Karpas-422 (cell line): ENCODE measurements around the gene HYAL3. TPM values are rescaled to one million over a fixed set of nuclear protein-coding genes. Genes with fewer than 3 reads are reported as not detected.
A peak's percentile ranks its signal among the peaks of the same experiment; 100 is the strongest.

ENCODE experiments used
- DNase-seq: peaks from one replicate; pipeline ENCODE4 v3.0.0-alpha.2; 2015
- H2AFZ ChIP-seq: fragments of 200-600 bp; sonication (generic); 2 replicates; pipeline ENCODE4 v1.6.1; 2014; ENCODE audit warnings: antibody characterized with exemption, low read length, mixed read lengths
- H3K27ac ChIP-seq: fragments of 200-600 bp; sonication (generic); 2 replicates; pipeline ENCODE4 v1.5.1; 2014; ENCODE audit warnings: mild to moderate bottlenecking, low read length, moderate library complexity
- H3K27me3 ChIP-seq: fragments of 200-600 bp; sonication (generic); 2 replicates; pipeline ENCODE4 v1.6.1; 2014; ENCODE audit warnings: low read length, mixed read lengths
- H3K36me3 ChIP-seq: fragments of 200-600 bp; sonication (generic); 2 replicates; pipeline ENCODE4 v1.6.1; 2014; ENCODE audit warnings: low read length, mixed read lengths; ENCODE audit not compliant: insufficient read depth
- H3K4me1 ChIP-seq: fragments of 200-600 bp; sonication (generic); 2 replicates; pipeline ENCODE4 v1.6.1; 2014; ENCODE audit warnings: mild to moderate bottlenecking, low read length, mixed read lengths
- H3K4me2 ChIP-seq: fragments of 200-600 bp; sonication (generic); 2 replicates; pipeline ENCODE4 v1.6.1; 2014; ENCODE audit warnings: low read length, low read depth, mild to moderate bottlenecking; ENCODE audit not compliant: poor library complexity, severe bottlenecking
- H3K4me3 ChIP-seq: fragments of 200-600 bp; sonication (generic); 2 replicates; pipeline ENCODE4 v1.5.1; 2014; ENCODE audit warnings: mild to moderate bottlenecking, antibody characterized with exemption, low read length, mixed read lengths
- H3K79me2 ChIP-seq: fragments of 200-600 bp; sonication (generic); 2 replicates; pipeline ENCODE4 v1.6.1; 2014; ENCODE audit warnings: mild to moderate bottlenecking, low read length, mixed read lengths
- H3K9ac ChIP-seq: fragments of 200-600 bp; sonication (generic); 2 replicates; pipeline ENCODE4 v1.6.0; 2014; ENCODE audit warnings: low read length
- H3K9me2 ChIP-seq: fragments of 200-600 bp; sonication (generic), shearing (Covaris generic); replicated peaks from 2 replicates; pipeline ENCODE4 v1.6.0; 2014; ENCODE audit warnings: mild to moderate bottlenecking, low read length, moderate library complexity; ENCODE audit not compliant: insufficient read depth
- H3K9me3 ChIP-seq: fragments of 300-700, 200-600 bp; sonication (generic); 2 replicates; pipeline ENCODE4 v1.6.1; 2014; ENCODE audit warnings: low read length, mixed read lengths
- H4K20me1 ChIP-seq: fragments of 200-600 bp; sonication (generic); 2 replicates; pipeline ENCODE4 v1.6.1; 2014; ENCODE audit warnings: mild to moderate bottlenecking, antibody characterized with exemption, low read length, low read depth; ENCODE audit not compliant: insufficient read depth
- total RNA-seq: library from RNA; depleted of rRNA; stranded (reverse); fragments of >200 nt; shearing (Covaris generic); gene quantifications from 2 replicates; pipeline ENCODE4 v1.2.3, GENCODE V29; 2014; ENCODE audit warnings: low replicate concordance

The HYAL3 gene
- total RNA-seq, 1 experiment from 2014 or later: 9.3 TPM

GRCh38 chr3:50300681-50301254 is 1.6 kb upstream of the HYAL3 start:
- H3K9me3 ChIP-seq: no peaks in the 10 kb centered on the region
- H3K4me1 ChIP-seq: peaks cover 21% of the 10 kb centered on the region
- H3K9ac ChIP-seq: peak overlapping the region; percentile 72; the same call in 1 of the 2 replicates
- H3K79me2 ChIP-seq: peaks cover 7% of the 10 kb centered on the region; the same call in 1 of the 2 replicates
- H3K27ac ChIP-seq: no peak overlapping the region
- peak overlapping the region; percentile 76 for H3K4me2 ChIP-seq
- no peaks in the 10 kb centered on the region for H3K27me3 ChIP-seq
- H4K20me1 ChIP-seq: no peaks in the 10 kb centered on the region
- no peaks in the 10 kb centered on the region for H3K36me3 ChIP-seq
- DNase-seq: no peak
- H3K4me3 ChIP-seq: peak overlapping the region; percentile 72; the same call in 1 of the 2 replicates
- no peaks in the 10 kb centered on the region for H3K9me2 ChIP-seq
- H2AFZ ChIP-seq: no peak overlapping the region

- H3K4me1 ChIP-seq: peaks cover 21% of the 10 kb centered on the region
- peaks cover 7% of the 10 kb centered on the region; the same call in 1 of the 2 replicates for H3K79me2 ChIP-seq
- H3K27me3 ChIP-seq: no peaks in the 10 kb centered on the region
- no peaks in the 10 kb centered on the region for H4K20me1 ChIP-seq
- no peaks in the 10 kb centered on the region for H3K9me3 ChIP-seq
- H3K4me3 ChIP-seq: peak overlapping the region; percentile 72
- DNase-seq: no peak
- H3K9me2 ChIP-seq: no peaks in the 10 kb centered on the region
- no peaks in the 10 kb centered on the region for H3K36me3 ChIP-seq
- H3K4me2 ChIP-seq: peak overlapping the region; percentile 76
- peak overlapping the region; percentile 14; the same call in 1 of the 2 replicates for H3K27ac ChIP-seq
- H3K9ac ChIP-seq: peak overlapping the region; percentile 72
- peak overlapping the region; percentile 40; the same call in 1 of the 2 replicates for H2AFZ ChIP-seq
Observed at GRCh38 chr3:50299929-50300680, 900 bp upstream of the HYAL3 start.

- no peaks in the 10 kb centered on the region for H3K9me2 ChIP-seq
- H4K20me1 ChIP-seq: no peaks in the 10 kb centered on the region
- peak overlapping the region; percentile 76 for H3K4me2 ChIP-seq
- peak overlapping the region; percentile 14; the same call in 1 of the 2 replicates for H3K27ac ChIP-seq
- peaks cover 21% of the 10 kb centered on the region for H3K4me1 ChIP-seq
- no peak for DNase-seq
- H3K27me3 ChIP-seq: no peaks in the 10 kb centered on the region
- peaks cover 7% of the 10 kb centered on the region; the same call in 1 of the 2 replicates for H3K79me2 ChIP-seq
- H3K9ac ChIP-seq: peak overlapping the region; percentile 72
- no peaks in the 10 kb centered on the region for H3K9me3 ChIP-seq
- no peaks in the 10 kb centered on the region for H3K36me3 ChIP-seq
- peak overlapping the region; percentile 40; the same call in 1 of the 2 replicates for H2AFZ ChIP-seq
- peak overlapping the region; percentile 72 for H3K4me3 ChIP-seq
Observed at GRCh38 chr3:50299638-50299928, 378 bp upstream of the HYAL3 start.

GRCh38 chr3:50297896-50298725 is 1.1 kb downstream of the HYAL3 start:
- H3K9me2 ChIP-seq: no peaks in the 10 kb centered on the region
- no peak overlapping the region for H2AFZ ChIP-seq
- no peaks in the 10 kb centered on the region for H3K36me3 ChIP-seq
- no peaks in the 10 kb centered on the region for H3K9me3 ChIP-seq
- peak overlapping the region; percentile 93 for H3K4me3 ChIP-seq
- H3K4me1 ChIP-seq: peaks cover 23% of the 10 kb centered on the region
- peak overlapping the region; percentile 92 for H3K4me2 ChIP-seq
- peaks cover 7% of the 10 kb centered on the region; the same call in 1 of the 2 replicates for H3K79me2 ChIP-seq
- H3K9ac ChIP-seq: peak overlapping the region; percentile 91
- no peaks in the 10 kb centered on the region for H4K20me1 ChIP-seq
- H3K27ac ChIP-seq: no peak overlapping the region
- DNase-seq: no peak
- no peaks in the 10 kb centered on the region for H3K27me3 ChIP-seq

GRCh38 chr3:50297384-50297775 is 1.8 kb downstream of the HYAL3 start:
- Histone ChIP-seq H3K36me3 (no peaks in the 10 kb centered on the region), H3K4me2 (no peak overlapping the region), H2AFZ (no peak overlapping the region), H3K4me3 (peak overlapping the region; percentile 93; the same call in 1 of the 2 replicates), H3K9me2 (no peaks in the 10 kb centered on the region), H4K20me1 (no peaks in the 10 kb centered on the region), H3K9ac (peak overlapping the region; percentile 91; the same call in 1 of the 2 replicates), H3K79me2 (peaks cover 7% of the 10 kb centered on the region; the same call in 1 of the 2 replicates), H3K4me1 (peaks cover 29% of the 10 kb centered on the region), H3K27ac (no peak overlapping the region), H3K27me3 (no peaks in the 10 kb centered on the region), H3K9me3 (no peaks in the 10 kb centered on the region)
- no peak for DNase-seq

GRCh38 chr3:50296721-50297383 is 2.4 kb downstream of the HYAL3 start:
- no peak overlapping the region for H2AFZ ChIP-seq
- no peaks in the 10 kb centered on the region for H3K9me2 ChIP-seq
- no peak overlapping the region for H3K4me3 ChIP-seq
- DNase-seq: no peak
- no peak overlapping the region for H3K4me2 ChIP-seq
- no peaks in the 10 kb centered on the region for H3K36me3 ChIP-seq
- H3K79me2 ChIP-seq: peaks cover 10% of the 10 kb centered on the region
- no peaks in the 10 kb centered on the region for H4K20me1 ChIP-seq
- H3K27me3 ChIP-seq: no peaks in the 10 kb centered on the region
- no peaks in the 10 kb centered on the region for H3K9me3 ChIP-seq
- H3K27ac ChIP-seq: no peak overlapping the region
- H3K9ac ChIP-seq: no peak overlapping the region
- H3K4me1 ChIP-seq: peaks cover 29% of the 10 kb centered on the region

GRCh38 chr3:50295553-50296431 is 3.4 kb downstream of the HYAL3 start:
- Histone ChIP-seq H3K4me1 (peaks cover 34% of the 10 kb centered on the region), H4K20me1 (no peaks in the 10 kb centered on the region), H3K27me3 (no peaks in the 10 kb centered on the region), H3K9me2 (no peaks in the 10 kb centered on the region), H3K4me3 (no peak overlapping the region), H2AFZ (no peak overlapping the region), H3K4me2 (no peak overlapping the region), H3K9me3 (no peaks in the 10 kb centered on the region), H3K36me3 (no peaks in the 10 kb centered on the region), H3K9ac (no peak overlapping the region), H3K27ac (no peak overlapping the region), H3K79me2 (peaks cover 21% of the 10 kb centered on the region)
- no peak for DNase-seq
